Stimulated activated CD8-positive, alpha-beta memory T cell treated with anti-CD3 and anti-CD28 coated beads, Interleukin-7, amount 100 ng/mL, for 48 hours (primary cell): ENCODE results near the gene UGT1A4.
"Not testable (repeated sequence)": the region's sequence is repeated elsewhere in the genome, so short reads cannot be mapped to it uniquely, and the experiment has no call there.

Experiments used
- DNase-seq, 2 donors: peaks; one replicate each; pipeline ENCODE4 v3.0.0-alpha.2; 2020; ENCODE audit warnings: low read depth in 1 of 2; ENCODE audit errors: extremely low read depth in 1 of 2

The UGT1A4 gene

GRCh38 chr2:233699424-233700027, 19.0 kb upstream of the UGT1A4 start:
- DNase-seq = no peak

DNA sequence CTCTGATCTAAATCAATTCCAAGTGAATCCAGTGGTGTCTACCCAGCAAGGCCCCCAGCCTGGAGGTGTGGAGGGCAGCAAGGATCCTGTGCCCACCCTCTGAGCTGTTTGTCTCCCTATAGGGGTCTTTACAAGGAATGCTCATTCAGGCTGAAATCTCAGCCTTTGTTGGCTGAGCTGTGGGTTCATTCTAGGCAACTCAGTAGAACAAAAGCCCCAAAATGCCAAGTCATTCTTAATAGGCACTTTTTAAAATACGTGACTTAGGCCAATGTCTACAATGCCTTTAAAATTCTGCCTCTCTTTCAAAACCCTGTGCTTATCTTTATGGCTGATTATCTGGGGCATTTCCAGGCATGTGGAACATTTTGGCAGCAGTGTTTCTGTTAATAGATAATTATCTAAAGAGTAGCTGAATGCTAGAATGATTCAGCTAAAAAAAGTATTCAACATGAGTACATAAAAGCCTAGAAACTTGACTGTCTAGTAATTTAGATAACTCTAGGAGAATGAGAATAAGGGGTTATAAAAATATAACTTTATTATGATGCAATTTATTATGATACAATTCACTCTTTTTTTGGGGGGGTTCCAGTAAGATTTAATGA, 18.4 kb upstream of the UGT1A4 start:
- DNase-seq = no peak

- not testable (repeated sequence) for DNase-seq
Observed at GRCh38 chr2:233700842-233701241, 17.7 kb upstream of the UGT1A4 start.

GRCh38 chr2:233702238-233702637, 16.3 kb upstream of the UGT1A4 start:
- no peak for DNase-seq

DNA sequence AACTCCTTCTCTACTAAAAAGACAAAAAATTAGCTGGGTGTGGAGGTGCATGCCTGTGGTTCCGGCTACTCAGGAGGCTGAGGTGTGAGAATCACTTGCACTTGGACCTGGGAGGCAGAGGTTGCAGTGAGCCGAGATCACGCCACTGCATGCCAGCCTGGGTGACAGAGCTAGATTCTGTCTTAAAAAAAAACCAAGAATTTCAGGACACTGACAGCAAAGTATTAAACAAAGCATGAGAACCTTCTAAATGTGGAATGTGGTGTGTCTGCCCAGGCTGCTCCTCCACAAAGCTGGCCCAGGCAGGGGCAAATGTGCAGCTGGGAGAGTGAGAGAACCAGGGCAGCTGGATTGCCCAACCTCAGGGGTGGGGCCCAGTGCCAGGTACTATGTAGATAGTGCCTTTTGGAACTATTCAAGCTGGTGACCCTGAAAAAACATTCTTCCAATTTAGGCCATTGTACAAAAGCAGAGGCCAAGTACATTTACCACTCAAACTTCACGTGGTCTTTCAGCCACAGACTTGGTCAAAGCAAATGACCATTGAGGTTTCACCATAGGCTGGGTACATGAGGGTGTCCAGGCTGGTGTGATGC, 12.5 kb upstream of the UGT1A4 start:
- DNase-seq = no peak

DNA sequence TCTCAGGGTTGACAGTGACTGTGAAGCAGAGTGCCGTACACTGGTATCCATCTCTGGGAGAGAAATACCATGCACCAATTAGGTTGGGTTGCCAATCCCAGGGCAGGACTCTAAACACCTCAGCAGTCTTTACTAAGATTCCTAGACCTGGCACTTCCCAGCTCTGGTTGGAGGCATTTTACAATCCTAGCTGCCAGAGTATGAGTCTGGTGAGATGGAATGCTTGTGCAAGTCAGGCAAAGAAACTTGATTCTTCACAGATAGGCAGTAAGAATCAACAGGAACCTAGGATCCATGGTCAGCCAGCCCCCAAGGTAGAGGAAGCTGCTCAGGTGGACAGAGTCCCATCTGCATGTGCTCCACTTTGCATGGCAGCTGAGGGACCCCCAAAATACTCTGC, 11.8 kb upstream of the UGT1A4 start:
- DNase-seq = no peak

GRCh38 chr2:233707940-233708644, 10.4 kb upstream of the UGT1A4 start:
- no peak for DNase-seq

DNA sequence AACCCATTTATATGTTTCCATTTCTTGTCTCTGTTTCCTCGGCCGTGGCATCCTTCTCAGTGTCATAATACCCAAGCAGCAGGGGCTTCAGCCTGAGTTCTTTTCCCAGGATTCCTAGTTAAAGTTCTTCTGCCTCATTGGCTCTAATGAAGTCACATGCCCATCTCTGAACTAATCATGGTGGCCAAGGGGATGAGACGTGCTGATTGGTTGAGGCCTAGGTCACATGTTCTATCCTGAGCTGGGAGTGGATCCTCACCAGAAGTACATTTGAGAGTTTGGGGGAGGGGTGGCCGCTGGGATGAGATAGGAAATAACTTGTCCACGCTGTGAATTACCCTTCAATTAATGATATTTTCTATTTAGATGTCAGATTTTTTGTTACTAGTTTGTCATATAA, 9.6 kb upstream of the UGT1A4 start:
- no peak for DNase-seq

- DNase-seq = peak; percentile 15 to 47
Observed at GRCh38 chr2:233711312-233712008, 7.1 kb upstream of the UGT1A4 start.

DNA sequence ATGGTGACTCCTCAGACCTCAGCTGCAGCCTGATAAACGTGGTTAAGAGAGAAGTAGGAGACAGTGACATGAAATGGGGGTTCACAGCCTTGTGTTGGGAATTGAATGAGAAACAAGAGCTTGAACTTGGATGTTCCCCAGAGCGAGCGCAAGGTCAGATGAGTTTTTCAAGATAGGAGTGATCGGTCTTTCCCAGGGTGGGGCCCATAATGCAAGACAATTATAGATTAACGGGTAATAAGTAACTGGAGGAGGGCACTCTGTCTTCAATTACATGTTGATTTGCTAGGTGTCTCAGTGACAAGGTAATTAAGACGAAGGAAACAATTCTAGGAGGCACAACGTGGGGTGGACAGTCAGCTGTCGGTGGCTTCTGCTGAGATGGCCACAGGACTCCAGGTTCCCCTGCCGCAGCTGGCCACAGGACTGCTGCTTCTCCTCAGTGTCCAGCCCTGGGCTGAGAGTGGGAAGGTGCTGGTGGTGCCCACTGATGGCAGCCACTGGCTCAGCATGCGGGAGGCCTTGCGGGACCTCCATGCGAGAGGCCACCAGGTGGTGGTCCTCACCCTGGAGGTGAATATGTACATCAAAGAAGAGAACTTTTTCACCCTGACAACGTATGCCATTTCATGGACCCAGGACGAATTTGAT, 5.8 kb upstream of the UGT1A4 start, which contains the start of gene UGT1A5:
TSS of gene UGT1A5 (plus strand) at position 297 of the 651 bp plus-strand sequence. CDS start at position 382, 85 bp downstream.
- DNase-seq = no peak

GRCh38 chr2:233713262-233713615, 5.3 kb upstream of the UGT1A4 start:
- no peak for DNase-seq

DNA sequence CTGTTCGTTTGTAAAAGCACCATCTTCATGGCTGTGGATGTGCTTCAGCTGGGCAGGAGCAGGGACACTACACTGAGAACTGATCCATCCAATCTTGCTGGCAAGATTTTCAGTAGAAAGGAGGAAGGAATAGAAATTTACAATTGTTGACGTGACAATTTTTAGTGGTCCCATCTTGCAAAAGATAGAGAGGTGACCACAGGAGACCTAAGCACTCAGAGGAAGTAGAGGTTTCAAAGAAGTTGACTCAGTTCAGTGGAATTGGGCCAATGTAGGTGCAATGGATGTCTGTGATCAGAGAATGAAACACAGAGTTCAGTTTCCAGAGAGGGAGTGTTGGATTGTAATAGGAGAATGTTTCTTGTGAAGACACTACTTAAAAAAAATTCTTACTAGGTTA, 4.4 kb upstream of the UGT1A4 start:
- no peak for DNase-seq

- DNase-seq = no peak
Observed at GRCh38 chr2:233728723-233729301, 10.3 kb downstream of the UGT1A4 start, which contains the start of gene UGT1A3. UGT1A3 (plus strand) TSS chr2:233729042; CDS start chr2:233729127, 85 bp downstream.

DNA sequence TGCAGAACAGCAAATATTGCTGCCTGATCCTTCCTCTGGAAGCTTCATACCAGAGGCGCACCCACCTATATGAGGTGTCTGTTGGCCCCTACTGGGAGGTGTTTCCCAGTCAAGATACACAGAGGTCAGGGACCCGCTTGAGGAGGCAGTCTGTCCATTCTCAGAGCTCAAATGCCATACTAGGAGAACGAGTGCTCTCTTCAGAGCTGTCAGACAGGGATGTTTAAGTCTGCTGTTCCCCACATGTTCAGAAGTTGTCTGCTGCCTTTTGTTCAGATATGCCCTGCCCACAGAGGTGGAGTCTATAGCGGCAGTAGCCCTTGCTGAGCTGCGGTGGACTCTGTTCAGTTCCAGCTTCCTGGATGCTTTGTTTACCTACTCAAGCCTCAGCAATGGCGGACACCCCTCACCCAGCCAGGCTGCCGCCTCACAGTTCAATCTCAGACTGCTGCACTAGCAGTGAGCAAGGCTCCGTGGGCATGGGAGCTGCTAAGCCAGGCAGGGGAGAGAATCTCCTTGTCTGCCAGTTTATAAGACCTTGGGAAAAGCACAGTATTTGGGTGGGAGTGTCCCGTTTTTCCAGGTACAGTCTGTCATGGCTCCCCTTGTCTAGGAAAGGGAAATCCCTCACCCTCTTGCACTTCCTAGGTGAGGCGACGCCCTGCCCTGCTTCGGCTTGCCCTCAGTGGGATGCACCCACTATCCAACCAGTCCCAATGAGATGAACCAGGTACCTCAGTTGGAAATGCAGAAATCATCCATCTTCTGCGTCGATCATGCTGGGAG, 18.5 kb downstream of the UGT1A4 start:
- DNase-seq = not testable (repeated sequence)

GRCh38 chr2:233740870-233741269, 22.3 kb downstream of the UGT1A4 start:
- DNase-seq = no peak

- no peak for DNase-seq
Observed at GRCh38 chr2:233743464-233744259, 25.1 kb downstream of the UGT1A4 start.

- DNase-seq = no peak
Observed at GRCh38 chr2:233745073-233745755, 26.7 kb downstream of the UGT1A4 start.

DNA sequence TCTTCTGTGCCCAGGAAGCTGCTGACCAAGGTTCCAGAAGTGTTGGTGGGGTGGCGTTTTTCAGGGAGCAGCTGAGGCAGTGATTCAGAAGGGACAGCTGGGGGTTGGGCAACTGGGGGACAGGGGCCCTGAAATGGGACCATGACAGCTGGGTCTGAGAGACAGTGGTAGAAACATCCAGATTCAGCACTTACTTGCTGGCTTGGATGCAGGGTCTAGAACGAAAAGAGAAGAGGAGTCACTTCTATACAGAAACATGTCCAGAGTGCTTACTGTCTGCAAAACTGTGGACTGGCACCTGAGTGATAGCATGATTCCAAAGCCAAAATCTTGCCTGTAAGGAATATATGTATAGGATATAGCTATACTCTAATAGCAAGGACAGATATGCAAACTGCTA, 27.3 kb downstream of the UGT1A4 start:
- not testable (repeated sequence) for DNase-seq
